GM19438 (cell line): ENCODE results near the gene SLC30A3.

ENCODE experiments used
- ATAC-seq: cut with Tn5 transposase; IDR thresholded peaks from one replicate; pipeline ENCODE4 v1.9.1; 2021; ENCODE audit warnings: low read depth; ENCODE audit not compliant: unreplicated experiment

Gene SLC30A3

DNA sequence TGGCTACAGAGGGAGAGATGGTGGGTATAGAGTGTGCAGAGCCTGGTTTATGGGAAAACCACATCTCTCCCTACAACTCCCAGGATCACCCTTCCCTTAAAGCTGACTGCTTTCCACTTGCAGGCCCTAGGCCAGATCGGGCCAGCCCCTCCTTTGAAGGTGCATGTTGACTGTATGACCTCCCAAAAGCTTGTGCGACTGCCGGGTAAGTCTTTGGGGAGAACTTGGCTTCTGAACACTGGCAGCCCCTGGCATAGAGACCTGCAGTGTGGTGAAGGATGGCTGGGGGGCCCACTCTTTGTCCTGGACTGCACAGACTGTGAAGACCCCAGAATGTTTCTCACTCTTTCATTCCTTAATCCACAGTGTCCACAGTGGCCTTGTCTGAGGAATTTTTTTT lies 26.2 kb downstream of the SLC30A3 start:
- no peak for ATAC-seq

DNA sequence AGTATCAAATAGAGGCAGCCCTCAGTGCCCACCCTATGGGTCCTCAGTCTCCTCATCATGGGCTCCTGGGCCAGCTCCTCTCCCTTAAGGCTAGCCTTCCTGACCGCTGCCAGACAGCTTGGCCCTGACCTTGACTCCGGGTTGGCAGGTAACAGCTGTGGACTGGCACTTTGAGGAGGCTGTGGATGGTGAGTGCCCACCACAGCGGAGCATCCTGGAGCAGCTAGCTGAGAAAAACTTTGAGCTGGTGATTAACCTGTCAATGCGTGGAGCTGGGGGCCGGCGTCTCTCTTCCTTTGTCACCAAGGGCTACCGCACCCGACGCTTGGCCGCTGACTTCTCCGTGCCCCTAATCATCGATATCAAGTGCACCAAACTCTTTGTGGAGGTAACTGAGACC lies 26.7 kb downstream of the SLC30A3 start:
- ATAC-seq, result no peak

DNA sequence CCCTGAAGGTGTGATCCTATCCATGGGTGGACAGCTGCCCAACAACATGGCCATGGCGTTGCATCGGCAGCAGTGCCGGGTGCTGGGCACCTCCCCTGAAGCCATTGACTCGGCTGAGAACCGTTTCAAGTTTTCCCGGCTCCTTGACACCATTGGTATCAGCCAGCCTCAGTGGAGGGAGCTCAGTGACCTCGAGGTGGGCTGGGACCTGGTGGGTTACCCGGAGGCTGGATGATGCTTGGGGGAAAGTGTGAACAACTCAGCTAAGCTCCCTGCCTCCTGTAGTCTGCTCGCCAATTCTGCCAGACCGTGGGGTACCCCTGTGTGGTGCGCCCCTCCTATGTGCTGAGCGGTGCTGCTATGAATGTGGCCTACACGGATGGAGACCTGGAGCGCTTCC lies 29.5 kb downstream of the SLC30A3 start:
- ATAC-seq, result no peak

DNA sequence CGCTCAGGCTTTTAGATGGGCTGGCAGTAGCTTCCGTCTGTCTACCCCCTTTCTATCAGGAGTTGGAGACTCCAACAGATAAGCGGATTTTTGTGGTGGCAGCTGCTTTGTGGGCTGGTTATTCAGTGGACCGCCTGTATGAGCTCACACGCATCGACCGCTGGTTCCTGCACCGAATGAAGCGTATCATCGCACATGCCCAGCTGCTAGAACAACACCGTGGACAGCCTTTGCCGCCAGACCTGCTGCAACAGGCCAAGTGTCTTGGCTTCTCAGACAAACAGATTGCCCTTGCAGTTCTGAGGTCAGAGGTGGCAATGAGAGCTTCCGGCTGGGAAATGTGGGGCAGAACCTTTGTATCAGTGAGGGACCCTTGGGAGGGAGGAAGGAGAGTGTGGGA lies 30.9 kb downstream of the SLC30A3 start:
- no peak for ATAC-seq

DNA sequence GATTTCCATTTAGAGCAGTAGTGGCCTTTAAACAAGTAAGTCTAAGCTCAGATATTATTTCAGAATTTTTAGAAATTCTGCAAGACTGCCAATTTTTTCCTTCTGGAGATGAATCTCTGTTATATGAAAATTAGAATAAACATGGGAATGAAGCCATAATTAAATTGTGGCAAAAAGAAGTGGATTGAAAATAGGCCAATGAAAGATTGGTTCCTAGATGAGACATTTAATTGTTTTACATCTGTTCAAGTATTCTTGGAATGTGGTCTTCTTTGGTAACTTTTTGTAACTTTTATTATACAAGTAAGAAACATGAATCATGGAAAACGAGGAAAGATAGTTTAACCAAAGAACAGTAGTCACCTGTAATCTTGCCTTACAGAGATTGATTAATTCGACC lies 35.3 kb downstream of the SLC30A3 start:
- ATAC-seq, result no peak

DNA sequence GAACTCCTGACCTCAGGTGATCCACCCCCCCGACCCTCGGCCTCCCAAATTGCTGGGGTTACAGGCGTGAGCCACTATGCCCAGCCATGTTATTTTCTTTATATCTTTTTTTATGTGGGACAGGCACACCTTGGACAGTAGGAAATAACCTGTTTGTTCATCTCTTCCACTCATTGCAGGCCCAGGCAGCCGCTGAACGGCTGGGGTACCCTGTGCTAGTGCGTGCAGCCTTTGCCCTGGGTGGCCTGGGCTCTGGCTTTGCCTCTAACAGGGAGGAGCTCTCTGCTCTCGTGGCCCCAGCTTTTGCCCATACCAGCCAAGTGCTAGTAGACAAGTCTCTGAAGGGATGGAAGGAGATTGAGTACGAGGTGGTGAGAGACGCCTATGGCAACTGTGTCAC lies 37.3 kb downstream of the SLC30A3 start:
- ATAC-seq, result no peak

DNA sequence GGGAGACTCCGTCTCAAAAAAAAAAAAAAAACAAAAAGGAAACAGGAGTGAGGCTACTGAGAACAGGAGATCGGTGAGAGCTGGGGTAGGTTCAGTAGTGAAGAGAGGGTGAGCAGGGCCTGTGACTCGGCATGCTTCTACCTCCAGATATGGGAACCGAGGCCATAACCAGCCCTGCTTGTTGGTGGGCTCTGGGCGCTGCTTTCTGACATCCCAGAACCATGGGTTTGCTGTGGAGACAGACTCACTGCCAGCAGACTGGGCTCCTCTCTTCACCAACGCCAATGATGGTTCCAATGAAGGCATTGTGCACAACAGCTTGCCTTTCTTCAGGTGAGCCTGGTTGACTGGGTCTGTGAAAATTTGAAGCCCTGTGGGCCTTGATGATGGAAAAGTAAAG lies 39.4 kb downstream of the SLC30A3 start:
- no peak for ATAC-seq

DNA sequence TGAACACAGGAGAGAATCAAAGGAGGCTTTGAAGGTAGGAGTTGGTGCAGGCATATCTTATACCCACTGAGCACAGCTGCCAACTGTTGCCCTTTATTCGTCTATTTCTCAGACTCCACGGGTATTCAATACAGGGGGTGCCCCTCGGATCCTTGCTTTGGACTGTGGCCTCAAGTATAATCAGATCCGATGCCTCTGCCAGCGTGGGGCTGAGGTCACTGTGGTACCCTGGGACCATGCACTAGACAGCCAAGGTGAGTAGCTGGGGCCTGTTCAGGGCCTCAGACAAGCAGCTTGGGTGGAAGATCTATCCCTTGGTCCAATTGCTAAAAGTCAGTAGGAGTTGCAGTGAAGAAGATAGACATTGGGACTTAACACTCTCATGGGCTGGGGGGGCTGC lies 40.4 kb downstream of the SLC30A3 start:
- no peak for ATAC-seq

DNA sequence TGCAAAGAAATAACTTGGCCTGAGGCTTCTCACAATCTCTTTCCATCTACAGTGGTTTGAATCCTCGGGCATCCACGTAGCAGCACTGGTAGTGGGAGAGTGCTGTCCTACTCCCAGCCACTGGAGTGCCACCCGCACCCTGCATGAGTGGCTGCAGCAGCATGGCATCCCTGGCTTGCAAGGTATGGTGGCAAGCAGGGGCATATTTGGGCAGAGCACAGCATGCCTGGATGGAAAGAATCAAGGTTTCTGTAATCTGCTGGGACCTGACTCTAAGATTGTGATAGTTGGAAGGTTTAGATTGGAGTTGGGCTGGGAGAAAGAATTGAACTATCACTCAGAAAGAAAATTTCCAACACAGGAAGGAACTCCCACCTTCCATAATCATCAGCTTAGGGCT lies 41.7 kb downstream of the SLC30A3 start:
- ATAC-seq, result no peak

DNA sequence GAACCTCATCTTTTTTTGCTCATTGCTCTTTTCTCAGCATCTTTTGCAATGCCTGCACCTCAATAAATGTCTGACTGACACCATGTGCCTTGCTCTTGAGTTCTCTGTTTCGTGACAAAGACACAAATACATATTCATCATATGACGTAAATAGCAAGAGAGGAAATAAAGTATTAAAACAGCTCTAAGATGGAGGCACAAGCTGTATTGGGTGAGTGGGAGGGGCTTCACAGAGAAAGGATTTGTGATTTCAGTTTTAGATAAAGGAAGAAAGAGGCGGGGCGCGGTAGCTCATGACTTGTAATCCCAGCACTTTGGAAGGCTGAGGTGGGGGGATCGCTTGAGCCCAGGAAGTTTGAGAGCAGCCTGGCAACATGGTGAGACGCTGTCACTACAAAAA lies 42.8 kb downstream of the SLC30A3 start:
- ATAC-seq, result no peak

DNA sequence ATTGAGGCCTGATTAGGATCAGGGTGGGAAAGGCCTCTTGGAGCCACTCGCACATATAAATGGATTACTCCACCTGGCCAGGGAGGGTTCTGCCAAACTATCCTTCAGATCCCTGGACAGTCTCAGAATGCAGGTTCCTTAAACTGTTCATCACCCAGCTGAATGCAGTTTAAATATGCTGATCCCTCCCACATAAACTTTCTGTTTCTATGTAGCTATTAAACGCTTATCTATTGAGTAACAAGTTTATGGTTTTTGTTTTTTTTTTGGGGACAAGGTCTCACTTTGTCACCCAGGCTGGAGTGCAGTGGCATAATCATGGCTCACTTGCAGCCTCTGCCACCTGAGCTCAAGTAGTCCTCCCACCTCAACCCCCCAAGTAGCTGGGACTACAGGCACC lies 43.8 kb downstream of the SLC30A3 start:
- no peak for ATAC-seq

DNA sequence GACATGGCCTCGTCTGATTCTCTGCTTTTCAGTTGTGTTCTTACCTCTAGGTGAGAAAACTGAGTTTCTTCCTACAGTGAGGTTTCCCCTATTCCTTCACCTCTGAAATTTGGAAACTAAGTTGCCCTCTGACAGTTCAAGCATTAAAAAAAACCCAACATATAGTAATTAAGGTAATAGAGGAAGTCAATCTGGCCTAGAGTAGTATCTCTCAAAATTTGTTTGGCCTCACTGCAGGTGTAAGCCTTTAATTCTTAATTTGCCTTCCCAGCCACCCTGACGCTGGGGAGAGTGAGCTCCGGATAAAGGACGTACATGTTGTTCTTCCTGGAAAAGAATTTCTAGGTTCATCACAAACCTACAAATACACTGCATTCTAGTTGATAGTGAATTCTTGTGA lies 44.2 kb downstream of the SLC30A3 start:
- no peak for ATAC-seq

DNA sequence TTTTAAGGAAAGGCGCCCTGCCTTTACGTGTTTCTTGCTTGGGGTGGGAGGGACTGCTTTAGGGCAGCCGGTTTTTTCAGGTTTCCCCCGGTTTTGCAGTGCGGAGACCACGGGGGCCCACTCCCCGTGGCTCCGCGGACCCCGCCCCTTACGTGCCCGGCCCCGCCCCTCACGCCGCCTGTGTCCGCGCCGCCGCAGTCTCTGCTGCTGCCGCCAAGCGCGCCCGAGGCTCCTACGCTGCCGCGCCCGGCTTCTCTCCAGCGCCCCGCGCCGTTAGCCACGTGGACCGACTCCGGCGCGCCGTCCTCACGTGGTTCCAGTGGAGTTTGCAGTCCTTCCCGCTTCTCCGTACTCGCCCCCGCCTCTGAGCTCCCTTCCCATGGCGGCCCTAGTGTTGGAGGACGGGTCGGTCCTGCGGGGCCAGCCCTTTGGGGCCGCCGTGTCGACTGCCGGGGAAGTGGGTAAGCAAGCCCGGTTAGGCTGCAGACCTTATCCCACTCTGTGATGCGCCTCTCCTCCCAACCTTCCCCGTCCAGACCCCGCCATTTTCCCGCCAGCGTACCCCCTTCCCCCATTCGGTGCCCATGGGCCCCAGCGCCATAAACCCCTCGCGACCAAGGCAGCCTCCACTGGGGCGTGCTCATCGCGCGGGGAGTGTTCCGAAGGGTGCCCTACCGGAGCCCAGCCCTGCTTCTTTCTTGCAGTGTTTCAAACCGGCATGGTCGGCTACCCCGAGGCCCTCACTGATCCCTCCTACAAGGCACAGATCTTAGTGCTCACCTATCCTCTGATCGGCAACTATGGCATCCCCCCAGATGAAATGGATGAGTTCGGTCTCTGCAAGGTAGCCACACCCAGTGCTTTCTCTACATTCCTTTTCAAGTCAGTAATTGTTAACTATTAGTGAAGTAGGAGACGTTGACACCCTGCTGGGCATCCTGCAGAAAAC lies 45.4 kb downstream of the SLC30A3 start, which contains the start of gene CAD:
Gene CAD, plus strand, starts transcription at position 197 of the 949 bp plus-strand sequence. Its CDS starts 183 bp downstream, at position 380.
- peak; percentile 75 for ATAC-seq

DNA sequence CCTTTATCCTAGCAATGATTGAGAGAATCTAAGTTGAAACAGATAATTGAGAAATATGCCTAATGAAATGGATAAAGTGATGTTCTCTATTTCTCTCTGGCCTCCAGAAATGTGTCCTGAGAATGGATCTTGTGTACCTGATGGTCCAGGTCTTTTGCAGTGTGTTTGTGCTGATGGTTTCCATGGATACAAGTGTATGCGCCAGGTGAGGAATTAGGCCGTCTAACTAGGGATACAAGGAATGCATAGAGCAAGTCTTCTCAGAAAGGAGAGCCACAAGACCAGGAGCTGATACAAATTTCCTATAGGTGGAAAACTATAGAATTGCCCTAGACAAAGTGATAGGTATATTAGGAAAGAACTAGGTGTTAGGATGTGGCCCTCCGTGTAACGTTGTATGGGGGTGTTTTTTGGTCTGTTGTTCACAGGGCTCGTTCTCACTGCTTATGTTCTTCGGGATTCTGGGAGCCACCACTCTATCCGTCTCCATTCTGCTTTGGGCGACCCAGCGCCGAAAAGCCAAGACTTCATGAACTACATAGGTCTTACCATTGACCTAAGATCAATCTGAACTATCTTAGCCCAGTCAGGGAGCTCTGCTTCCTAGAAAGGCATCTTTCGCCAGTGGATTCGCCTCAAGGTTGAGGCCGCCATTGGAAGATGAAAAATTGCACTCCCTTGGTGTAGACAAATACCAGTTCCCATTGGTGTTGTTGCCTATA lies 46.3 kb downstream of the SLC30A3 start:
- ATAC-seq, result no peak

DNA sequence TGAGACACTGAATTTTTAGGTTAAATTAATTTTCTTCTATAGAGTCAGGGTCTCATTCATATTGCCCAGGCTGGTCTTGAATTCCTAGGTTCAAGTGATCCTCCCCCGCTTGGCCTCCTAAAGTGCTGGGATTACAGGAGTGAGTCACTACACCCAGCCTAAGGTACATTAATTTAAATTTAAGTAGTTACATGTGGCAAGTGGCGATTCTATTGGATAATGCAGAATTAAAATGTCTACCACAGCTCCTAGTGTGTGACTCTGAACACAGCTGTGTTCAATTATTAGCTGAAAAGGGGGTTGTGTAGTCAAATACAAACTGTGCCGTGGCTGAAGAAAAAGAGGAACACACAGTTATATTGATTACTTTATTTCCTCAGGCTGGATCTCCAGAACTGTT lies 47.9 kb downstream of the SLC30A3 start:
- no peak for ATAC-seq

DNA sequence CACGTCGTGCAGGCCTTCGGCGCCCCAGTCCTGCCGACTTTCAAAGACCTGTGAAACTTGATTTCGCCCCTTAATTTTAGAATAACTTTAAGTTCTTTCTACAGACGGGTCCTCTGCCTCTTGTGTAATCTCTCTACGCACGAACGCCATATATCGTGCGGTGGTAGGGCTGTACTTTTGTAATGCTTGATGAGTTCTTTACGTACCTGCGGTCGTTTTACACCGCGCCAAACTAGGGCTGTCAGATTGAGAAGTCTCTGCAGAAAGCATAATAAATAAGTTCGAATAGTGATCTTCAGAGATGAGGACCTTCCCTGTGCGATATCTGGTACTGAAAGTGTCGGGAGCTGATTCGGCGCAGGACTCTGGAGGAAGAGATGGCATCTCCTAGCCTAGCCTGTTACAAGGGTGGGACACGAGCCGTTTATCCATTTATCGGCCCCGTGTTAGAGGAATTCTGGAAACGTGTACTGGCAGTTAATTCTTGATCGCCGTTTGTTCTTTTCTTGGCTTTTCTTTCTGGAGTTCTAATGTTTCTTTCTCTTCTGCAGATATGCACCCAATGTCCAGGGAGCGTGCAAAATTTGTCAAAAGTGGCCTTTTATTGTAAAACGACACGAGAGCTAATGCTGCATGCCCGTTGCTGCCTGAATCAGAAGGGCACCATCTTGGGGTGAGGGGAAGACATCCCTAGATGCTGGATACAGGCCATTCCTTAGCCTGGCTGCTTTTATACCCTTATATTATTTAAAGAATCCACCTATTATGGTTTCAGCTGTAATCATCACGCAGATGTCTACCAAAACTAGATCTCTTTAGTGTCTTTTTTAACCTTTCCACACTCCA lies 50.0 kb downstream of the SLC30A3 start:
- peak; percentile 1 for ATAC-seq

DNA sequence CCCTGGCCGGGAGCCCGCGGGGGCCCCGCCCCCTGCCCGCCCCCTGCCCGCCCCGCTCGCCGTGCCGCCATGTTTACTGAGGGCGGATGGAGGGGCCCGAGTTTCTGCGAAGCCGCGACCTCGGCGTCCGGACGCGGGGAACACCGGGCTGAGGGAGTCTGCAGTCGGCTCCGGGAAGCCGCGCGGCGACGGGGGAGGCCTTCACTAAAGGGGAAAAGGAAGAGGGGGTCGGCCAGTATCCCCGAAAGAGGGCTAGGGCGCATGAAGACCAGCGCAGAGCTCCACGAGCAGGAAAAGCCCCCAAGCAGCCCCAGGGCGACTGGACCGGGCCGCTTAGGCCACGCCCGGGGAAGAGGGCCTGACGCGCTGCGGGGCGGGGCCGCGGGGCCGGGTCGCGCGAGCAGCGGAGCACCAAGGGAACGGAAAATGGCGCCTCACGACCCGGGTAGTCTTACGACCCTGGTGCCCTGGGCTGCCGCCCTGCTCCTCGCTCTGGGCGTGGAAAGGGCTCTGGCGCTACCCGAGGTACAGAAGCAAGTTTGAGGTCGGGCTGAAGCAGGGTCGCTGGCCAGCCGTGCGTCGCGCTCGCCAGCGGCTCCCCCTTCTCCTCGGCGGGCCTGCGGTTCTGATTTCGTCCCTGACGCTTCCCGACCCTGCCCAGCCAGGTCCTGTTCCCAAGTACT lies 50.8 kb downstream of the SLC30A3 start, which contains the start of the genes ATRAID and SLC5A6:
Gene ATRAID, plus strand, starts transcription at position 99 of the 683 bp plus-strand sequence. Its CDS starts 328 bp downstream, at position 427.
Gene SLC5A6, minus strand, starts transcription at position 326 of the 683 bp plus-strand sequence. CDS start 4,618 bp downstream, outside the sequence.
- peak; percentile 78 for ATAC-seq

DNA sequence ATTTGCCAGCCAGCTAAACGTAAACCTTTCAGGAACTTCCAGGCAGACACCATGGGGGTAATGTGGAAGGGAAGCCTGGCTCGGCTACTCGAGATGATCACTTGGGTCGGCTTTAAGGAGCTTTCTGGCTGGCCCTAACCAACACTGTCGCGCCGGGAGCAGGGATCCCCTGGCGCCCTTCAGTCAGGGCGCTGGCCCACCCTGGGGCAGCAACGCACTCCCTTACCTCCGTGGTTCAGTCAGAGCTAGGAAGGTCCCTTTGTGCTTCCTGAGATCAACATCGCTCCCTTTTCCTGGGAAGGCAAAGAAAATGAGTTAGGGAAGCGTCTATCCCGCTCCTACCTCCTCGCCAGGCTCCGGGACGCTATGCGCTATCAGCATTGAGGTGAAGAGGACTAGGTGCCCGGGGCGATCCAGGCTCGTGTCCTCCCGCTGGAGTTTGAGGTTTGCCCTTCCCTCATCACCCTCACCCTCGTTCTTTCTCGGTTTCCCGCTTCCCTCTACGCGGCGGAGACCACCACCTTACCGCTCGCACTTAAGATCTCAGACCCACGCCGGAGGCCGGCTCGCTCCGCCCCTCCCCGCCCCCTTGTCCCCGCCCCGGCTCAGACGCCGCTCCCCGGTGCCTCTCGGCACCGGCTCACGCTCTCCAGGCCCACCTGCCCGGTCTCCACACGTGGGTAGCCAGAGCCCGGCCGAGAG lies 51.5 kb downstream of the SLC30A3 start:
- ATAC-seq, result no peak

DNA sequence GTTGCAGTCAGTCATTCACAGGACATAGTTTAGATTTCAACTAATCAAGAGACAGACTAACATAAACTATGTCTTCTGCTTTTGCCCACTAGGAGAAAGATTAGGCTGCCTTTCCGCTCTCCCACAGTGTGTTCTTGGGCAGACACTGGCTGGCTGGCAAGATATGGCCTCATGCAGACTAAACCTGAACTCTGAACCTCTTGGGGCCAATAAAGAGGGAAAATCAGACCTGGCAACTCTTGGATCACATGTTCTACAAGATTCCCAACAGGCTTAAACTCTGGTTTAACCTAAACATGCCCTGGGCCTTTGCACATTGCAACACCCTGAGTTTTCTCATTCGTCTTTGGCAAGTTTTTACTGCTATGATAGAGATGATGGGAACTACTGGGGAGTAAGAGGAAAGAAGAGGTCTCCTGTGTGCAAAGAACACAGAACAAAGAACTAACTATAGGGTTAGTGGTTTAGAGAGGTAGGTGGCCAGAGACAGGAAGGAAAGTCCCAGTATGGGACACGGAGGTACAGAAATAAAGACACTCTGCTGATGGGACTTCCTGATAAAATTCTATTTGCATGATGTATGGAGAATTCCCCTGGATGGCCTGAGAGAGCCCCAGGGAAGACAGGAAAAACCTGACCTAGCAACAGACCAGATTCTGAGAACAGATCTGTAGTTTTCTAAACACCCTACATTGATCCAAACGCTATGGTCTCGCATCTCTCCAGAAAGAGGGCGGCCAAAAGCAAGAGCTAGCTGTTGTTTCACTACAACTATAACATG lies 53.0 kb downstream of the SLC30A3 start:
- no peak for ATAC-seq
